ENCODE data around the gene PIP5K1B. TPM values are rescaled to one million over a fixed set of nuclear protein-coding genes. Genes with fewer than 3 reads are reported as not detected.

The PIP5K1B gene
- total RNA-seq, 4 donors from 2014 or later = 1.2 to 2.6 (median 2.0) TPM

DNA sequence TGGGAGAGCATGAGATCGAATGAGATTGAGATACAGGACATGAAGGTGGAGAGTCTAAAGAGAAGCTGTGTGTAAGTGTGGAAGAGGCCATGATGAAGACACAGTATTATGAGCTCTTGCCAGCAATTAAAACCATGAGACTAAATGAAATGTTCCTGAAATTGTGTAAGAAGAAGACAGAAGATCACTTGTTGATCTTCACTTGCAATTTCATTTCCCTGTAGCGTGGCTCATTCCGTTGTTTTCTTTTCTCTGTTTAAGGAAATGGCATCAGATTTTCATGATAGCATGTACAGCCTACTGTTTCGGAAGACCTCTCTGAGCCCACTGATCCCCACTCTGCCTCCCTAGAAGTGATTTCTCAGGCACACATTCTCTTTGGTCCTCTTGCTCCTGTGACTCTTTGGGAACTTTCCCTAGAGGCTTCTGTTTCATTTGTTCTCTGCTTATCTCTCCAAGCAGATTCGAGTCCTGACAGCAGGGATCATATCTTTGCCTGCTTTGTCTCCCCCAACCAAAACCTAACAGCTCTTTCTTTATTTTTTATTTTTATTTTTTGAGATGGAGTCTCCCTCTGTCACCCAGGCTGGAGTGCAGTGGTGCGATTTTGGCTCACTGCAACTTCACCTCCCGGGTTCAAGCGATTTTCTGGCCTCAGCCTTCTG, 16.8 kb downstream of the PIP5K1B start:
- in situ Hi-C loops (cut with MboI; ENCODE audit: low sequenced_read_pairs in 4 of 4) = no loop called here
- no peaks in the 10 kb centered on the region for H3K9me3 ChIP-seq
- ATAC-seq (no peak), DNase-seq (no peak)
- no peaks in the 10 kb centered on the region for H3K4me1 ChIP-seq
- no peaks in the 10 kb centered on the region for H3K27me3 ChIP-seq
- H3K4me3 ChIP-seq = no peak overlapping the region
- H3K36me3 ChIP-seq = no peaks in the 10 kb centered on the region
- no peak overlapping the region for H3K27ac ChIP-seq
- intact Hi-C loops (cut with DNase I; ENCODE audit: low total_unique reads) = no loop called here
- TF ChIP-seq, protein P1, sequence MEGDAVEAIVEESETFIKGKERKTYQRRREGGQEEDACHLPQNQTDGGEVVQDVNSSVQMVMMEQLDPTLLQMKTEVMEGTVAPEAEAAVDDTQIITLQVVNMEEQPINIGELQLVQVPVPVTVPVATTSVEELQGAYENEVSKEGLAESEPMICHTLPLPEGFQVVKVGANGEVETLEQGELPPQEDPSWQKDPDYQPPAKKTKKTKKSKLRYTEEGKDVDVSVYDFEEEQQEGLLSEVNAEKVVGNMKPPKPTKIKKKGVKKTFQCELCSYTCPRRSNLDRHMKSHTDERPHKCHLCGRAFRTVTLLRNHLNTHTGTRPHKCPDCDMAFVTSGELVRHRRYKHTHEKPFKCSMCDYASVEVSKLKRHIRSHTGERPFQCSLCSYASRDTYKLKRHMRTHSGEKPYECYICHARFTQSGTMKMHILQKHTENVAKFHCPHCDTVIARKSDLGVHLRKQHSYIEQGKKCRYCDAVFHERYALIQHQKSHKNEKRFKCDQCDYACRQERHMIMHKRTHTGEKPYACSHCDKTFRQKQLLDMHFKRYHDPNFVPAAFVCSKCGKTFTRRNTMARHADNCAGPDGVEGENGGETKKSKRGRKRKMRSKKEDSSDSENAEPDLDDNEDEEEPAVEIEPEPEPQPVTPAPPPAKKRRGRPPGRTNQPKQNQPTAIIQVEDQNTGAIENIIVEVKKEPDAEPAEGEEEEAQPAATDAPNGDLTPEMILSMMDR (IDR thresholded peaks at IDR 0.05 in 4 of 5, conservative IDR thresholded peaks at IDR 0.05 in 1 of 5) = no peak
- TF ChIP-seq POLR2A (IDR thresholded peaks at IDR 0.05) = no peak

DNA sequence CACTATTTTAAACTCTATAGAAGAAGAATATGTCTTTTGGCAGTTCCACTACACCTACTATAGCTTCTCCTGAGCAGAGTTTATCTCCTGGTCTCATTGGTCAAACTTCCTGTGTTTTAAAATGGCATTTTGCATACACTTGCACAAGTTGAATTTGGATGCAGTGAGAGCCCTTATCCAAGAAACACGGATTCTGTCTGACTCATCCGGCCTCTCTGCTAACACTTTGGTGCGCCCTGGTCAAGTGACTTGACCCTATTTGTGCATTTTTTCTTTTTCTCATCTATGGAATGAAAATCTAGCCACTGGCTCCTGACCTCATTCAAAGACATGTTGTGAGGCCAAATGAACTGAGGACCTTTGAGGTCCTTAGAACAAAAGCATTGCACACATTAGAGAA, 20.0 kb downstream of the PIP5K1B start:
- ATAC-seq (no peak), DNase-seq (no peak)
- Histone ChIP-seq H3K27me3 (no peaks in the 10 kb centered on the region), H3K27ac (no peak overlapping the region), H3K4me3 (no peak overlapping the region), H3K9me3 (no peaks in the 10 kb centered on the region), H3K4me1 (no peaks in the 10 kb centered on the region), H3K36me3 (no peaks in the 10 kb centered on the region)
- TF ChIP-seq POLR2A (IDR thresholded peaks at IDR 0.05) = no peak
- TF ChIP-seq, protein P1 (IDR thresholded peaks at IDR 0.05 in 4 of 5, conservative IDR thresholded peaks at IDR 0.05 in 1 of 5) = no peak
- intact Hi-C loops (cut with DNase I; ENCODE audit: low total_unique reads) (no loop called here), in situ Hi-C loops (cut with MboI; ENCODE audit: low sequenced_read_pairs in 4 of 4) (loop anchor here in 1 of 4 donors (25.0 kb wide), 1 partner anchor 112 kb away; no protein-coding TSS in a partner anchor)

DNA sequence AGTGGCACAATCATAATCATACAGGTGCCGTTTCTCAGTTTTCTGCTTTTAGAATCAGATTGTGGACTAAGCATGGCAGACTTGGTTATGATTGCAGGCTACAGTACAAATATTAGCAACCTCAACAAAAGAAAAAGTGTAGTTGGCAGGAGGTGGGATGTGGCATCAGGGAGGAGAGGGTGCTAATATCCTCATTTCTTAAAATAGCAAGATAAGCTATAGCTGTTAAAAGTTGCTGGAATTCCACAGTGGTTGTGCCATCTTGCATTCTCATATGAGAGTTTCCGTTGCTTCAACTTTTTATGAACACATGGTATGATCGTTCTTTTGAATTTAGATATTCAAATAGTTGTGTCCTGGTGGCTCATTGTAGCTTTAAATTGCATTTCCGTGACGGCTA, 21.4 kb downstream of the PIP5K1B start:
- Histone ChIP-seq H3K4me1 (no peaks in the 10 kb centered on the region), H3K9me3 (no peaks in the 10 kb centered on the region), H3K27ac (no peak overlapping the region), H3K36me3 (no peaks in the 10 kb centered on the region), H3K27me3 (no peaks in the 10 kb centered on the region), H3K4me3 (no peak overlapping the region)
- TF ChIP-seq, protein P1 (IDR thresholded peaks at IDR 0.05 in 4 of 5, conservative IDR thresholded peaks at IDR 0.05 in 1 of 5) = no peak
- no peak for TF ChIP-seq POLR2A (IDR thresholded peaks at IDR 0.05)
- DNase-seq = no peak
- no peak for ATAC-seq
- intact Hi-C loops (cut with DNase I; ENCODE audit: low total_unique reads) = no loop called here
- in situ Hi-C loops (cut with MboI; ENCODE audit: low sequenced_read_pairs in 4 of 4) = loop anchor here in 1 of 4 donors (25.0 kb wide), 1 partner anchor 111 kb away; no protein-coding TSS in a partner anchor

DNA sequence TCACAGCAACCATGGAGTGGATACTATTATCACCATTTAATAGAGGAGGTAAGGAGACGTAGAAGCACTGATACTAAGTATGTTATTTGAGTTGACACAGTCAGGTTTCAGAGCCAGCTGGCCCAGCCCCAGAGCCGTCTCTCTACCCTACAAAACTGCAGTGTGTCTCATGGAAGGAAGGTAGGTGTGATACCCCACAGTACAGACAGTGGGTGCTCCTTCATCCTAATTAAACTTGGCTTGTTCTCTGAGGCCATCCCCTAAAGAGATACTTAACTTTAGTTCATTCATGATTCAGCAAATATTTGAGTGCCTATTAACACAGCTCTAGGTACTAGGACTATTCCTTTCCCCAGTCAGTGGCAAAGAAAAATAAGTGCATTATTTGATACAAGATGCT, 22.6 kb downstream of the PIP5K1B start:
- H3K4me1 ChIP-seq = no peaks in the 10 kb centered on the region
- TF ChIP-seq, protein P1 (IDR thresholded peaks at IDR 0.05 in 4 of 5, conservative IDR thresholded peaks at IDR 0.05 in 1 of 5) = no peak
- no peak for TF ChIP-seq POLR2A (IDR thresholded peaks at IDR 0.05)
- no peak for DNase-seq
- H3K4me3 ChIP-seq = no peak overlapping the region
- H3K36me3 ChIP-seq = no peaks in the 10 kb centered on the region
- H3K27me3 ChIP-seq = no peaks in the 10 kb centered on the region
- in situ Hi-C loops (cut with MboI; ENCODE audit: low sequenced_read_pairs in 4 of 4) (loop anchor here in 1 of 4 donors (25.0 kb wide), 1 partner anchor 110 kb away; no protein-coding TSS in a partner anchor), intact Hi-C loops (cut with DNase I; ENCODE audit: low total_unique reads) (no loop called here)
- ATAC-seq = no peak
- no peak overlapping the region for H3K27ac ChIP-seq
- H3K9me3 ChIP-seq = no peaks in the 10 kb centered on the region
